ENCODE data around the gene EMP2.
"Not testable (repeated sequence)": the region's sequence is repeated elsewhere in the genome, so short reads cannot be mapped to it uniquely, and the experiment has no call there.

DNA sequence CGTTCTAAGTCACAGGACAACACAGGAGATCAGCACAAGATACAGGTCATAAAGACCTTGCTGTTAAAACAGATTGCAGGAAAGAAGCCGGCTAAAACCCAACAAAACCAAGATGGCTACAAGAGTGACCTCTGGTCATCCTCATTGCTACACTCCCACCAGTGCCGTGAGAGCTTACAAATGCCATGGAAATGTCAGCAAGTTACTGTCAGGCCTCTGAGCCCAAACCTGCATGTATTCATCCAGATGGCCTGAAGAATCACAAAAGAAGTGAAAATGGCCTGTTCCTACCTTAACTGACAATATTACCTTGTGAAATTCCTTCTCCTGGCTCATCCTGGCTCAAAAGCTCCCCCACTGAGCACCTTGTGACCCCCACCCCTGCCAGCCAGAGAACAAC, 75.1 kb downstream of the EMP2 start:
- TF ChIP-seq, protein P1, sequence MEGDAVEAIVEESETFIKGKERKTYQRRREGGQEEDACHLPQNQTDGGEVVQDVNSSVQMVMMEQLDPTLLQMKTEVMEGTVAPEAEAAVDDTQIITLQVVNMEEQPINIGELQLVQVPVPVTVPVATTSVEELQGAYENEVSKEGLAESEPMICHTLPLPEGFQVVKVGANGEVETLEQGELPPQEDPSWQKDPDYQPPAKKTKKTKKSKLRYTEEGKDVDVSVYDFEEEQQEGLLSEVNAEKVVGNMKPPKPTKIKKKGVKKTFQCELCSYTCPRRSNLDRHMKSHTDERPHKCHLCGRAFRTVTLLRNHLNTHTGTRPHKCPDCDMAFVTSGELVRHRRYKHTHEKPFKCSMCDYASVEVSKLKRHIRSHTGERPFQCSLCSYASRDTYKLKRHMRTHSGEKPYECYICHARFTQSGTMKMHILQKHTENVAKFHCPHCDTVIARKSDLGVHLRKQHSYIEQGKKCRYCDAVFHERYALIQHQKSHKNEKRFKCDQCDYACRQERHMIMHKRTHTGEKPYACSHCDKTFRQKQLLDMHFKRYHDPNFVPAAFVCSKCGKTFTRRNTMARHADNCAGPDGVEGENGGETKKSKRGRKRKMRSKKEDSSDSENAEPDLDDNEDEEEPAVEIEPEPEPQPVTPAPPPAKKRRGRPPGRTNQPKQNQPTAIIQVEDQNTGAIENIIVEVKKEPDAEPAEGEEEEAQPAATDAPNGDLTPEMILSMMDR (IDR thresholded peaks at IDR 0.05; ENCODE audit: low read depth, low read length) = not testable (repeated sequence)
- TF ChIP-seq EZH2phosphoT487 (IDR thresholded peaks at IDR 0.05; ENCODE audit: low read depth) = not testable (repeated sequence)

Measured in OCI-LY3 (cell line).